HG02870 (cell line): ENCODE data around the gene IL22RA2.
A peak's percentile ranks its signal among the peaks of the same experiment; 100 is the strongest.
"Not testable (repeated sequence)": the region's sequence is repeated elsewhere in the genome, so short reads cannot be mapped to it uniquely, and the experiment has no call there.

Experiments used
- ATAC-seq: cut with Tn5 transposase; IDR thresholded peaks from one replicate; pipeline ENCODE4 v1.9.1; 2021; ENCODE audit warnings: mild to moderate bottlenecking, moderate library complexity; ENCODE audit not compliant: unreplicated experiment

Gene IL22RA2

GRCh38 chr6:137173501-137173900 is at the start of gene IL22RA2:
Gene IL22RA2, minus strand, starts transcription at chr6:137173644. Its CDS starts 11,895 bp downstream, at chr6:137161749.
- no peak for ATAC-seq

- no peak for ATAC-seq
Observed at GRCh38 chr6:137222381-137222780, 48.9 kb upstream of the IL22RA2 start.

- no peak for ATAC-seq
Observed at GRCh38 chr6:137219664-137220252, 46.3 kb upstream of the IL22RA2 start.

GRCh38 chr6:137218917-137219663 is 45.6 kb upstream of the IL22RA2 start, which contains the start of gene IFNGR1:
Gene IFNGR1, minus strand, starts transcription at chr6:137219385. Its CDS starts 58 bp downstream, at chr6:137219327.
- ATAC-seq, result peak; percentile 78

GRCh38 chr6:137218473-137218916 is 45.1 kb upstream of the IL22RA2 start:
- ATAC-seq, result peak; percentile 22

GRCh38 chr6:137217801-137218472 is 44.5 kb upstream of the IL22RA2 start:
- no peak for ATAC-seq

- no peak for ATAC-seq
Observed at GRCh38 chr6:137216875-137217553, 43.6 kb upstream of the IL22RA2 start.

GRCh38 chr6:137216106-137216505 is 42.7 kb upstream of the IL22RA2 start:
- ATAC-seq, result no peak

- not testable (repeated sequence) for ATAC-seq
Observed at GRCh38 chr6:137215630-137216029, 42.2 kb upstream of the IL22RA2 start.

GRCh38 chr6:137214931-137215330 is 41.5 kb upstream of the IL22RA2 start:
- no peak for ATAC-seq

- no peak for ATAC-seq
Observed at GRCh38 chr6:137213813-137214212, 40.4 kb upstream of the IL22RA2 start.

- no peak for ATAC-seq
Observed at GRCh38 chr6:137213331-137213740, 39.9 kb upstream of the IL22RA2 start.

GRCh38 chr6:137211910-137212309 is 38.5 kb upstream of the IL22RA2 start:
- no peak for ATAC-seq

- no peak for ATAC-seq
Observed at GRCh38 chr6:137210903-137211302, 37.5 kb upstream of the IL22RA2 start.

GRCh38 chr6:137208279-137208678 is 34.8 kb upstream of the IL22RA2 start:
- ATAC-seq, result no peak

GRCh38 chr6:137207457-137207856 is 34.0 kb upstream of the IL22RA2 start:
- not testable (repeated sequence) for ATAC-seq

- no peak for ATAC-seq
Observed at GRCh38 chr6:137206577-137206976, 33.1 kb upstream of the IL22RA2 start.

GRCh38 chr6:137203256-137203655 is 29.8 kb upstream of the IL22RA2 start:
- no peak for ATAC-seq

- ATAC-seq, result no peak
Observed at GRCh38 chr6:137202078-137202477, 28.6 kb upstream of the IL22RA2 start.

- no peak for ATAC-seq
Observed at GRCh38 chr6:137201006-137201405, 27.6 kb upstream of the IL22RA2 start.

- ATAC-seq, result no peak
Observed at GRCh38 chr6:137200288-137200687, 26.8 kb upstream of the IL22RA2 start.
